ENCODE measurements around the gene SSR3.

DNA sequence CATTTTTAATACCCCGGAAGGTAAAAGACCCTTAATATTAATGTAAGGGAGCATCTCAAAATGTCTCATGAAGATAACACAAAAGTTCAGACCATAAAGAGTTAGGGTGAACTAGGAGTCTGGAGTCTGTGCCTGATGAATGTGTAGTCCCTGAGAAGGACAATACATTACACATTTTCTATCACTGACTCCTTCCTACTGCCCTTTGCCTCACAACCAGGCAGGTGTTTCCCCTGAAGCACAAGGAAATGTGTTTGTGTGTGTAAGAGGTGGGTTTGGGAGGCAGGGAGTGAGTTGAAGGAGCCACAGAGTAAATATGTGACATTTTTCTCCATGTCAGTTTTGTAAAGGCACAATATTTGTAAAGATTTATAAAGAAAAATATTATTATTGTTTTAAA lies 59.1 kb downstream of the SSR3 start:
- TF ChIP-seq CTCF (IDR thresholded peaks at IDR 0.05): no peak
- no peak for TF ChIP-seq POLR2A (IDR thresholded peaks at IDR 0.05)
